Fibroblast of lung (primary cell): ENCODE measurements around the gene RANBP9. TPM values are rescaled to one million over a fixed set of nuclear protein-coding genes. Genes with fewer than 3 reads are reported as not detected.

Source experiments
- DNase-seq, 2 donors: peaks; one replicate each; pipeline versions ENCODE4 v3.0.0 to v3.0.0-alpha.2; 2010; ENCODE audit warnings: low read depth in 2 of 2
- H2AFZ ChIP-seq: 2 replicates; pipeline ENCODE4 v1.5.1; 2012; ENCODE audit warnings: low read length, control low read depth, inconsistent platforms
- H3K27ac ChIP-seq: 2 replicates; pipeline ENCODE4 v1.5.1; 2011; ENCODE audit warnings: low read length, control low read depth; ENCODE audit not compliant: insufficient read depth
- H3K27me3 ChIP-seq: 2 replicates; pipeline ENCODE4 v1.5.1; 2011; ENCODE audit warnings: mild to moderate bottlenecking, low read length; ENCODE audit not compliant: control insufficient read depth, insufficient read depth
- H3K36me3 ChIP-seq: 2 replicates; pipeline ENCODE4 v1.5.1; 2011; ENCODE audit warnings: low read length; ENCODE audit not compliant: control insufficient read depth, insufficient read depth
- H3K4me1 ChIP-seq: 2 replicates; pipeline ENCODE4 v1.5.1; 2011; ENCODE audit warnings: low read length; ENCODE audit not compliant: control insufficient read depth, insufficient read depth; ENCODE audit errors: extremely low read depth
- H3K4me2 ChIP-seq: 2 replicates; pipeline ENCODE4 v1.5.1; 2011; ENCODE audit warnings: low read length, control low read depth; ENCODE audit not compliant: insufficient read depth; ENCODE audit errors: extremely low read depth
- H3K4me3 ChIP-seq, 4 experiments: fragments of 200-600 bp in 1 of 4; sonication (generic) in 1 of 4; replicated peaks in 1 of 4; 2 replicates each; pipeline ENCODE4 v1.5.1; 2011 to 2016; ENCODE audit warnings: low read length in 4 of 4, low read depth in 3 of 4, mild to moderate bottlenecking in 3 of 4, control low read depth in 2 of 4, inconsistent platforms in 1 of 4, mixed read lengths in 1 of 4; ENCODE audit not compliant: insufficient read depth in 1 of 4; ENCODE audit errors: control extremely low read depth in 1 of 4
- H3K79me2 ChIP-seq: 2 replicates; pipeline ENCODE4 v1.5.1; 2012; ENCODE audit warnings: mild to moderate bottlenecking, low read length, inconsistent platforms; ENCODE audit not compliant: control insufficient read depth, insufficient read depth
- H3K9ac ChIP-seq: 2 replicates; pipeline ENCODE4 v1.5.1; 2011; ENCODE audit warnings: mild to moderate bottlenecking, low read length, control low read depth; ENCODE audit not compliant: insufficient read depth
- H3K9me3 ChIP-seq: 2 replicates; pipeline ENCODE4 v1.5.1; 2012; ENCODE audit warnings: low read depth, low read length; ENCODE audit not compliant: control insufficient read depth, insufficient read depth
- H4K20me1 ChIP-seq: 2 replicates; pipeline ENCODE4 v1.5.1; 2011; ENCODE audit warnings: low read length; ENCODE audit not compliant: control insufficient read depth, insufficient read depth; ENCODE audit errors: extremely low read depth
- EZH2 ChIP-seq: IDR thresholded peaks from 2 replicates; pipeline ENCODE4 v1.5.1; 2012; ENCODE audit warnings: low read length, control low read depth, mild to moderate bottlenecking; ENCODE audit errors: missing control alignments
- polyA plus RNA-seq, 2 donors: library from polyadenylated mRNA; depleted of rRNA in 1 of 2; stranded (reverse) in 1 of 2; unstranded in 1 of 2; fragments of >200 nt; gene quantifications; 2 replicates each; pipeline ENCODE4 v1.2.1, GENCODE V29; 2011 to 2012; ENCODE audit warnings: missing spikeins in 1 of 2
- total RNA-seq: library from RNA; depleted of rRNA; stranded (reverse); fragments of >200 nt; gene quantifications from 2 replicates; pipeline ENCODE4 v1.2.1, GENCODE V29; 2014
- TF ChIP-seq, protein P1 (sequence below), 2 donors: IDR thresholded peaks in 1 of 2; conservative IDR thresholded peaks in 1 of 2; 1 replicate in 1 of 2; 2 replicates in 1 of 2; pipeline ENCODE4 v1.5.1; 2011 to 2012; ENCODE audit warnings: low read length in 2 of 2, control low read depth in 1 of 2, inconsistent platforms in 1 of 2, low read depth in 1 of 2, mild to moderate bottlenecking in 1 of 2

RANBP9 gene
- total and polyA plus RNA-seq, 2 donors (not counting 1 experiment from before 2014, with no cell fraction given), result 46.7 to 48.7 TPM

- no peak overlapping the region for H3K4me2 ChIP-seq
- H3K27me3 ChIP-seq, result no peaks in the 10 kb centered on the region
- no peak for TF ChIP-seq EZH2
- TF ChIP-seq, protein P1, sequence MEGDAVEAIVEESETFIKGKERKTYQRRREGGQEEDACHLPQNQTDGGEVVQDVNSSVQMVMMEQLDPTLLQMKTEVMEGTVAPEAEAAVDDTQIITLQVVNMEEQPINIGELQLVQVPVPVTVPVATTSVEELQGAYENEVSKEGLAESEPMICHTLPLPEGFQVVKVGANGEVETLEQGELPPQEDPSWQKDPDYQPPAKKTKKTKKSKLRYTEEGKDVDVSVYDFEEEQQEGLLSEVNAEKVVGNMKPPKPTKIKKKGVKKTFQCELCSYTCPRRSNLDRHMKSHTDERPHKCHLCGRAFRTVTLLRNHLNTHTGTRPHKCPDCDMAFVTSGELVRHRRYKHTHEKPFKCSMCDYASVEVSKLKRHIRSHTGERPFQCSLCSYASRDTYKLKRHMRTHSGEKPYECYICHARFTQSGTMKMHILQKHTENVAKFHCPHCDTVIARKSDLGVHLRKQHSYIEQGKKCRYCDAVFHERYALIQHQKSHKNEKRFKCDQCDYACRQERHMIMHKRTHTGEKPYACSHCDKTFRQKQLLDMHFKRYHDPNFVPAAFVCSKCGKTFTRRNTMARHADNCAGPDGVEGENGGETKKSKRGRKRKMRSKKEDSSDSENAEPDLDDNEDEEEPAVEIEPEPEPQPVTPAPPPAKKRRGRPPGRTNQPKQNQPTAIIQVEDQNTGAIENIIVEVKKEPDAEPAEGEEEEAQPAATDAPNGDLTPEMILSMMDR (conservative IDR thresholded peaks at IDR 0.05 in 1 of 2, IDR thresholded peaks at IDR 0.05 in 1 of 2; ENCODE audit: low read depth in 1 of 2, low read length in 2 of 2), result no peak
- no peak overlapping the region for H3K27ac ChIP-seq
- H4K20me1 ChIP-seq, result no peaks in the 10 kb centered on the region
- no peaks in the 10 kb centered on the region for H3K36me3 ChIP-seq
- no peaks in the 10 kb centered on the region for H3K4me1 ChIP-seq
- no peaks in the 10 kb centered on the region for H3K79me2 ChIP-seq
- no peaks in the 10 kb centered on the region for H3K9me3 ChIP-seq
- H2AFZ ChIP-seq, result no peak overlapping the region
- H3K4me3 ChIP-seq, result no peak overlapping the region
- no peak overlapping the region for H3K9ac ChIP-seq
- no peak for DNase-seq
Measured at GRCh38 chr6:13741365-13741764, 29.7 kb upstream of the RANBP9 start.

DNA sequence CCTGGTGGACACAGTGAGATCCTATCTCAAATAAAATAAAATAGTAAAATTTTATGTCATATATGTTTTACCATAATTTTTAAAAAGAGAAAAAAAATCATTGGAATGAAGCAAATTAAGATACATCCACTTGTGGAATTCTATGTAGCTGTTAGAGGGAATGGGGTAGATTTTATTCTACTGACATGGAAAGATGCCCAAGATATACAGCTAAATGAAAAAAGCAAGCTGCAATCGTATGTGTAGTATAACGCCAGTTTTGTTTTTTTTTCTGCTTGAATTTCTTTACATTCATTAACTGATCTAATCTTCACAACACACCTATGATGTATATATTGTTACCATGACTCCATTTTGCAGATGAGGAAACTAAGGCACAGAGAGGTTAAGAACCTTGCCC, 23.4 kb upstream of the RANBP9 start:
- H3K4me1 ChIP-seq, result peaks cover 5% of the 10 kb centered on the region
- TF ChIP-seq EZH2, result no peak
- TF ChIP-seq, protein P1 (conservative IDR thresholded peaks at IDR 0.05 in 1 of 2, IDR thresholded peaks at IDR 0.05 in 1 of 2; ENCODE audit: low read depth in 1 of 2, low read length in 2 of 2), result no peak
- H3K9ac ChIP-seq, result no peak overlapping the region
- no peak overlapping the region for H2AFZ ChIP-seq
- no peaks in the 10 kb centered on the region for H3K36me3 ChIP-seq
- H3K27ac ChIP-seq, result no peak overlapping the region
- no peak overlapping the region for H3K4me3 ChIP-seq
- no peaks in the 10 kb centered on the region for H3K27me3 ChIP-seq
- H3K79me2 ChIP-seq, result no peaks in the 10 kb centered on the region
- no peak for DNase-seq
- H3K9me3 ChIP-seq, result no peaks in the 10 kb centered on the region
- H3K4me2 ChIP-seq, result no peak overlapping the region
- H4K20me1 ChIP-seq, result no peaks in the 10 kb centered on the region

- H3K4me3 ChIP-seq, result peak overlapping the region; percentile 29 to 39 (median 34)
- H3K9ac ChIP-seq, result no peak overlapping the region
- no peaks in the 10 kb centered on the region for H4K20me1 ChIP-seq
- H3K27me3 ChIP-seq, result no peaks in the 10 kb centered on the region
- H3K36me3 ChIP-seq, result no peaks in the 10 kb centered on the region
- H3K9me3 ChIP-seq, result no peaks in the 10 kb centered on the region
- peak overlapping the region; percentile 45 for H3K27ac ChIP-seq
- H3K4me1 ChIP-seq, result peaks cover 7% of the 10 kb centered on the region
- peak; percentile 86 to 95 for DNase-seq
- H2AFZ ChIP-seq, result peak overlapping the region; percentile 82
- no peaks in the 10 kb centered on the region for H3K79me2 ChIP-seq
- H3K4me2 ChIP-seq, result peak overlapping the region; percentile 89
- TF ChIP-seq, protein P1 (conservative IDR thresholded peaks at IDR 0.05 in 1 of 2, IDR thresholded peaks at IDR 0.05 in 1 of 2; ENCODE audit: low read depth in 1 of 2, low read length in 2 of 2), result no peak
- TF ChIP-seq EZH2, result no peak
Measured at GRCh38 chr6:13733178-13733887, 21.7 kb upstream of the RANBP9 start.
